H9 (cell line): ENCODE measurements around the gene PCDHB7. TPM values are rescaled to one million over a fixed set of nuclear protein-coding genes. Genes with fewer than 3 reads are reported as not detected.
"Not testable (repeated sequence)": the region's sequence is repeated elsewhere in the genome, so short reads cannot be mapped to it uniquely, and the experiment has no call there.

ENCODE experiments used
- DNase-seq: peaks from one replicate; pipeline ENCODE4 v3.0.0-alpha.2; 2017
- H2AFZ ChIP-seq: one replicate; pipeline ENCODE4 v1.6.1; 2013; ENCODE audit warnings: mild to moderate bottlenecking, low read length, control low read depth, moderate library complexity
- H2AK5ac ChIP-seq: 2 replicates; pipeline ENCODE4 v1.6.1; 2013; ENCODE audit warnings: low read length, control low read depth, mixed read lengths; ENCODE audit not compliant: insufficient read length
- H2BK120ac ChIP-seq: one replicate; pipeline ENCODE4 v1.6.1; 2013; ENCODE audit warnings: low read depth, mild to moderate bottlenecking, low read length, control low read depth, inconsistent platforms; ENCODE audit not compliant: poor library complexity, severe bottlenecking
- H2BK12ac ChIP-seq: 2 replicates; pipeline ENCODE4 v1.6.1; 2013; ENCODE audit warnings: low read length, control low read depth, mixed read lengths, low read depth; ENCODE audit not compliant: insufficient read length
- H2BK15ac ChIP-seq: 2 replicates; pipeline ENCODE4 v1.6.1; 2013; ENCODE audit warnings: low read depth, low read length, control low read depth
- H2BK20ac ChIP-seq: one replicate; pipeline ENCODE4 v1.6.1; 2013; ENCODE audit warnings: low read depth, mild to moderate bottlenecking, low read length, control low read depth, inconsistent platforms; ENCODE audit not compliant: poor library complexity, severe bottlenecking
- H2BK5ac ChIP-seq: 2 replicates; pipeline ENCODE4 v1.6.1; 2013; ENCODE audit warnings: low read length, control low read depth, mixed read lengths; ENCODE audit not compliant: insufficient read length
- H3K14ac ChIP-seq: 2 replicates; pipeline ENCODE4 v1.6.1; 2013; ENCODE audit warnings: low read length, control low read depth; ENCODE audit not compliant: insufficient read depth
- H3K18ac ChIP-seq: 2 replicates; pipeline ENCODE4 v1.6.1; 2013; ENCODE audit warnings: low read depth, mild to moderate bottlenecking, mixed read lengths, low read length, control low read depth; ENCODE audit not compliant: insufficient read length
- H3K23ac ChIP-seq: 2 replicates; pipeline ENCODE4 v1.6.1; 2013; ENCODE audit warnings: low read length, control low read depth, mixed read lengths, low read depth; ENCODE audit not compliant: insufficient read length
- H3K23me2 ChIP-seq: 2 replicates; pipeline ENCODE4 v1.6.1; 2013; ENCODE audit warnings: low read depth, mild to moderate bottlenecking, mixed read lengths, low read length, control low read depth; ENCODE audit not compliant: insufficient read length, poor library complexity, severe bottlenecking
- H3K27ac ChIP-seq: 2 replicates; pipeline ENCODE4 v1.5.1; 2013; ENCODE audit warnings: low read length, control low read depth, mixed read lengths, low read depth; ENCODE audit not compliant: insufficient read length
- H3K27me3 ChIP-seq: 2 replicates; pipeline ENCODE4 v1.6.1; 2013; ENCODE audit warnings: low read length, control low read depth, inconsistent platforms; ENCODE audit not compliant: insufficient read depth
- H3K4ac ChIP-seq: 2 replicates; pipeline ENCODE4 v1.6.1; 2013; ENCODE audit warnings: low read depth, mild to moderate bottlenecking, control low read depth, inconsistent platforms, low read length, moderate library complexity
- H3K4me1 ChIP-seq: 2 replicates; pipeline ENCODE4 v1.6.1; 2013; ENCODE audit warnings: low read length, control low read depth, inconsistent platforms; ENCODE audit not compliant: insufficient read depth
- H3K4me2 ChIP-seq: 2 replicates; pipeline ENCODE4 v1.6.1; 2013; ENCODE audit warnings: low read length, control low read depth, mixed read lengths; ENCODE audit not compliant: insufficient read length, insufficient read depth
- H3K56ac ChIP-seq: 2 replicates; pipeline ENCODE4 v1.6.1; 2013; ENCODE audit warnings: low read depth, mild to moderate bottlenecking, mixed read lengths, low read length, control low read depth; ENCODE audit not compliant: insufficient read length
- H3K79me1 ChIP-seq: 2 replicates; pipeline ENCODE4 v1.6.1; 2013; ENCODE audit warnings: low read depth, mild to moderate bottlenecking, moderate library complexity, low read length, control low read depth, inconsistent platforms; ENCODE audit not compliant: insufficient read depth, poor library complexity, severe bottlenecking
- H3K79me2 ChIP-seq: 2 replicates; pipeline ENCODE4 v1.6.1; 2013; ENCODE audit warnings: low read length, control low read depth, inconsistent platforms; ENCODE audit not compliant: insufficient read depth
- H3K9ac ChIP-seq: 2 replicates; pipeline ENCODE4 v1.6.1; 2013; ENCODE audit warnings: low read length, control low read depth, mixed read lengths; ENCODE audit not compliant: insufficient read length; ENCODE audit errors: extremely low read depth
- H3K9me3 ChIP-seq: one replicate; pipeline ENCODE4 v1.6.1; 2013; ENCODE audit warnings: low read depth, low read length, inconsistent platforms; ENCODE audit not compliant: control insufficient read depth
- H3T11ph ChIP-seq: one replicate; pipeline ENCODE4 v1.6.1; 2013; ENCODE audit warnings: mild to moderate bottlenecking, low read length, control low read depth, inconsistent platforms
- H4K20me1 ChIP-seq: one replicate; pipeline ENCODE4 v1.6.1; 2013; ENCODE audit not compliant: control insufficient read depth, insufficient read length, insufficient read depth
- H4K5ac ChIP-seq: 2 replicates; pipeline ENCODE4 v1.6.1; 2013; ENCODE audit warnings: low read depth, mild to moderate bottlenecking, mixed read lengths, low read length, control low read depth; ENCODE audit not compliant: insufficient read length
- H4K8ac ChIP-seq: replicated peaks from 2 replicates; pipeline ENCODE4 v1.6.1; 2013; ENCODE audit warnings: low read length, control low read depth, mixed read lengths, low read depth; ENCODE audit not compliant: insufficient read length
- H4K91ac ChIP-seq: 2 replicates; pipeline ENCODE4 v1.6.1; 2013; ENCODE audit warnings: low read depth, mild to moderate bottlenecking, moderate library complexity, mixed read lengths, low read length, control low read depth; ENCODE audit not compliant: insufficient read length
- H3K27ac Mint-ChIP-seq, 3 experiments: 2 replicates in 2 of 3; 3 replicates in 1 of 3; pipeline ENCODE4 v1.8.0; 2020 to 2021; ENCODE audit warnings: mixed read lengths in 3 of 3, mild to moderate bottlenecking in 1 of 3, moderate library complexity in 1 of 3
- H3K27me3 Mint-ChIP-seq: 2 replicates; pipeline ENCODE4 v1.8.0; 2021; ENCODE audit warnings: low read depth, mild to moderate bottlenecking, moderate library complexity, mixed read lengths
- H3K36me3 Mint-ChIP-seq, 3 experiments: 2 replicates in 2 of 3; 3 replicates in 1 of 3; pipeline ENCODE4 v1.8.0; 2020 to 2021; ENCODE audit warnings: low read depth in 3 of 3, mixed read lengths in 3 of 3; ENCODE audit not compliant: insufficient read depth in 1 of 3
- H3K4me1 Mint-ChIP-seq, 2 experiments: 2 replicates each; pipeline ENCODE4 v1.8.0; 2020; ENCODE audit warnings: mixed read lengths in 2 of 2
- H3K4me3 Mint-ChIP-seq, 2 experiments: 2 replicates in 1 of 2; 3 replicates in 1 of 2; pipeline ENCODE4 v1.8.0; 2020 to 2021; ENCODE audit warnings: mild to moderate bottlenecking in 2 of 2, mixed read lengths in 2 of 2, moderate library complexity in 1 of 2
- H3K9me3 Mint-ChIP-seq, 2 experiments: 2 replicates in 1 of 2; 3 replicates in 1 of 2; pipeline ENCODE4 v1.8.0; 2020; ENCODE audit warnings: mild to moderate bottlenecking in 2 of 2, mixed read lengths in 2 of 2, moderate library complexity in 1 of 2
- WGBS: extraction: QIAGEN DNeasy Blood & Tissue Kit; methylation state at CpG from one replicate; pipeline ENCODE4 v1.1.7; 2013; ENCODE audit warnings: missing lambda C conversion rate, low lambda C conversion rate, mixed read lengths; ENCODE audit not compliant: insufficient read length; ENCODE audit errors: extremely low coverage; 5-methylcytosine and 5-hydroxymethylcytosine counted together
- total RNA-seq: library from RNA; stranded (reverse); gene quantifications from 2 replicates; pipeline ENCODE4 v1.2.1, GENCODE V29; 2021

PCDHB7 gene
- total RNA-seq, 1 experiment from 2014 or later, result 0.52 TPM

- not testable (repeated sequence) for H2BK15ac ChIP-seq, H3K4me2 ChIP-seq, H2BK12ac ChIP-seq, H3K4me3 Mint-ChIP-seq, H3K79me2 ChIP-seq, H3K18ac ChIP-seq, H2AFZ ChIP-seq, H3K4me1 ChIP-seq, H3K4me1 Mint-ChIP-seq, H3T11ph ChIP-seq, H4K91ac ChIP-seq, DNase-seq, H3K23me2 ChIP-seq, H3K9me3 ChIP-seq, H3K27me3 ChIP-seq, H3K23ac ChIP-seq, H3K14ac ChIP-seq, H3K9ac ChIP-seq, H4K8ac ChIP-seq, H2BK20ac ChIP-seq, H4K5ac ChIP-seq, H3K27me3 Mint-ChIP-seq, H3K79me1 ChIP-seq, H4K20me1 ChIP-seq, H2BK120ac ChIP-seq, H3K56ac ChIP-seq, H2AK5ac ChIP-seq, H2BK5ac ChIP-seq, H3K27ac Mint-ChIP-seq, H3K27ac ChIP-seq, H3K4ac ChIP-seq
- no CpG with 5 or more reads among the region's 35 CpGs for WGBS
- Mint-ChIP-seq H3K36me3 (peaks cover 11 to 28% (median 13%) of the 10 kb centered on the region in 3 experiments), H3K9me3 (peaks cover 26 to 27% of the 10 kb centered on the region in 2 experiments)
These were observed 16.7 kb downstream of the PCDHB7 start for GRCh38 chr5:141189131-141189530.
